HG03025 (cell line): Measurements from ENCODE around the gene KLK2.

Source experiments
- ATAC-seq: cut with Tn5 transposase; IDR thresholded peaks from one replicate; pipeline ENCODE4 v1.9.1; 2021; ENCODE audit warnings: mild to moderate bottlenecking, moderate library complexity; ENCODE audit not compliant: unreplicated experiment, low FRiP score

KLK2 gene

DNA sequence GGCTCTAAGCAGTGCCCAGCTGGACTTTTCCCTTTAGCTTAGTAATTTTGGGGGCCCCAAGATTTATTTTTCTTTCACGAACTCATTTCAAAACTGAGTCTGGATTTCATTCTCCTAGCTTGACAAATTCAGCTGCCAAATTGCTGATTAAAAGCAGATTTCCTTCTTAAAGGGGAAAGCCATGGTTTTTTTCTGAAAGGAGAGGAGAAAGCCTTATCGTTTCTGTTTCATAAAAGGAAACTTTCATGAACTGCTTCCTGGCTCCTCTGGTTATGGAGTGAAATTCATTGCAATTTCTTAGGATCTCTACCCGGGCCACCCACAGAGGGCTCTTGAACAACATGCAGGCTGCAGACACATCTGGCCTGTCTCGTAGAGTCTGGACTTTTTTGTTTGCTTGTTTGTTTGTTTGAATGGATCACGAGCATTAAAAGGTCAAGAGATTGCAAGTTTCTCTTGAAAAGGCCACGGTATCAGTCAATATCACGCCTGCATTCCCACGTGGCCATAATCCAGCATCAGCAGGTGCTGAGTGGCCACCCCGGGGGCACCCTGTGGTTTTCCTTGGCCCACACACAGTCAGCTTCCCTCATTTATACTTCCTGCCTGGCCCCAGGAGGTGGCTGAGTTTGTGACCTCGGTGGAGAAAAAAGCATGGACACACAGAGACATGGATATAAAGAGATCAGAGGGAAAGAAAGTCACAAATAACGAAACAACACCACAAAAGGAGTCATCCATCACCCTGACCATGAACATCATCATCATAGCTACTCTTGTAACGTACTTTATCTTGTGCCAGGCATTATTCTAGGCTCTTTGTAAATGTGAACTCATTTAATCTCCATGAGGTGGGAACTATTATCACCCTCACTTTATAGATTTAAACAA lies 48.4 kb downstream of the KLK2 start:
- no peak for ATAC-seq

DNA sequence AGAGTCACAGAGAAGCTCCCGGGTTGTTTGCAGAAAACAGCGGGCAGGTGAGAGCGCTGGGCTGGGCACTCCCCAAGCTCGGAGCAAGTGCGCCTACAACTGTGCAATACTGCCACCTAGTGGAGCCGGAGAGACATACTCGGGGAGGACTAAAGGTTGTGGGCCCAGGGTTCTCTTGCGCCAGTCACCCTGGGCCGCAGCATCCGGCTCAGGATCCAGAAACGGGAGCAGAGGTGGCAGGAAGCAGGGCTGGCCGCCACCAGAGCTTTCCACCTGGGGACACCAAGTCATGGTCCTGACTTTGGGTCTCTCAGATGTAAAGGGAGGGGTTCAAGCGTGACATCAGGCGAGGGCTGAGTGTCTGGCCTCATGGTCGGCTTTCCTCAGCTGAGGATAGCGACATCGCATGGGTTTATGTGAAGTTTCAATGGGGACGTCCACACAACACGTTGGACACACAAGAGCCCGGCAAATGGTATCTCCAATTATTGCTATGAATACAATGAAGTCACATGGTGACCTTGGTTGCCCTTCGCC lies 49.1 kb downstream of the KLK2 start:
- no peak for ATAC-seq

DNA sequence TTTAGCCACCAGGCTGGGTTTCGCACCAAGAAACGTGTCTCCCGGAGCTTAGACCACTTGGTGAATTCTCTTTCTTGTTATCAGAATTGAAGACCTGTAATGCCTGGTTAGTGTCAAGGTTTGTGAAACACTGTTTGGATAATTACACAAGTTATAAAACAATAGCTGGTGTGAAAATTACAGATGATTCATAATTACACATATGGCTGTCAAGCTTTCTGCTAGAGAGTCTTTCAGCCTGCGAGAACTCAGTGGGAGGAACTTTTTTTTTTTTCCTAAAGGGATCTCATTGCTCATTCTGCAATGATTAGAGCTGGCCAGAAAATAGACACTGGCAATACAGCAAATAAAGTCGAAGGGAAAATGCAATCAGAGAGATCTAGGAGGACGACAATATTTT lies 51.3 kb downstream of the KLK2 start:
- no peak for ATAC-seq

DNA sequence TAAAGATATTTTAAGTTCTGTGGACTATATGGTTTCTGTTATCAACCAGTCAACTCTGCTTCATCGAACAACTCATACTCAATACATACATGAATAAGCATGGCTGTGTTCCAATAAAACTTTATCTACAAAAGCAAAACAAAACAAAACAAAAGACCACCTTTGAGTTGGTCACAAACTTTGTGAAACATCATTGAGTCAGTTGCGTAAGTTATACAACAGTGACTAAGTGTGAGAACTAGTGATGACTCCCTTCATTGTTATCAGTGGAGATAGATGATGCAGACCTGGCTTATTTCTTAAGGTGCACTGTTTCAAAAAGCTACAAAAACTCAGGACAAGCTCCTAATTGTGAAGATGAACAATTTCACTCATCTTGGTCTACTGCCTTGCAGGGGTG lies 52.5 kb downstream of the KLK2 start:
- no peak for ATAC-seq

DNA sequence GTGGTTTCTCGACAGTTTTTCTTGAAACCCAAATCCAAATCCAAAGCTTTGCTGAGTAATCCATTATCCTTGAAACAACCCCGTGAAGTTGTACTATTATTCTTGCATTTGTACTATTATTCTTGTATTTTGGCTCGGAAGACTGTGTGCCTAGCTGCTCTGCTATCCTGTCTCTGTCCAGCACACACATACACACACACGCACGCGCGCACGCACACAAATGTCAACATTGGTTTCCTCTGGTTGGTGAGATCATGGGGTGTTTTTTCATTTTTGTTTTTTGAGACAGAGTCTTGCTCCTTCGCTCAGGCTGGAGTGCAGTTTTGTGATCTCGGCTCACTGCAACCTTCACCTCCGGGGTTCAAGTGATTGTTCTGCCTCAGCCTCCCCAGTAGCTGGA lies 52.9 kb downstream of the KLK2 start:
- no peak for ATAC-seq

DNA sequence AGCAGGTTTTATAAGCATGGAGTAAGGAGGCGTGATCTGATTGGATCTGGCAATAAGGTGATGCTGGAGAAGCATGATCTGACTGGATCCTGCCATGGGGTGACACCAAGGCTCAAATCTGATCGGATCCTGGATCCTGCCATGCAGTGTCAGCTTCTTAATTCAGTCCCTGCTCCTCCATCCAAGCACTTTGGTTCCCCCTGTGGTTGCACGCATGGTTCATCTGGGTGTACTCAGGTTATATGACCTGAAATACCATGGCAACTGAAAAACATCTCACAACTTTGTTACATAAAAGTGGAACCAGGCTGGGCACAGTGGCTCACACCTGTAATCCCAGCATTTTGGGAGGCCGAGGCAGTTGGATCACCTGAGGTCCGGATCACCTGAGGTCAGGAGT lies 55.6 kb downstream of the KLK2 start:
- no peak for ATAC-seq
